Nephron (organoid): ENCODE results near the gene POLR2B.

Experiments used
- H3K27ac Mint-ChIP-seq, 3 experiments: 2 replicates each; pipeline ENCODE4 v1.8.0; 2020; ENCODE audit warnings: mixed read lengths in 3 of 3, mild to moderate bottlenecking in 2 of 3, moderate library complexity in 1 of 3
- H3K27me3 Mint-ChIP-seq: 2 replicates; pipeline ENCODE4 v1.8.0; 2021; ENCODE audit warnings: low read depth, mild to moderate bottlenecking, moderate library complexity, mixed read lengths
- H3K36me3 Mint-ChIP-seq: 2 replicates; pipeline ENCODE4 v1.8.0; 2020; ENCODE audit warnings: low read depth, mixed read lengths
- H3K4me1 Mint-ChIP-seq: 2 replicates; pipeline ENCODE4 v1.8.0; 2020; ENCODE audit warnings: mixed read lengths
- H3K4me3 Mint-ChIP-seq, 3 experiments: 2 replicates each; pipeline ENCODE4 v1.8.0; 2020; ENCODE audit warnings: mild to moderate bottlenecking in 3 of 3, mixed read lengths in 3 of 3, moderate library complexity in 2 of 3
- H3K9me3 Mint-ChIP-seq: 2 replicates; pipeline ENCODE4 v1.8.0; 2020; ENCODE audit warnings: mixed read lengths
- TF ChIP-seq, protein P1 (sequence below), 3 experiments: fragments of 200-600 bp; sonication (generic); IDR thresholded peaks; one replicate each; pipeline ENCODE4 v1.5.0; 2021; ENCODE audit warnings: antibody characterized with exemption in 3 of 3; ENCODE audit not compliant: unreplicated experiment in 3 of 3

Gene POLR2B

DNA sequence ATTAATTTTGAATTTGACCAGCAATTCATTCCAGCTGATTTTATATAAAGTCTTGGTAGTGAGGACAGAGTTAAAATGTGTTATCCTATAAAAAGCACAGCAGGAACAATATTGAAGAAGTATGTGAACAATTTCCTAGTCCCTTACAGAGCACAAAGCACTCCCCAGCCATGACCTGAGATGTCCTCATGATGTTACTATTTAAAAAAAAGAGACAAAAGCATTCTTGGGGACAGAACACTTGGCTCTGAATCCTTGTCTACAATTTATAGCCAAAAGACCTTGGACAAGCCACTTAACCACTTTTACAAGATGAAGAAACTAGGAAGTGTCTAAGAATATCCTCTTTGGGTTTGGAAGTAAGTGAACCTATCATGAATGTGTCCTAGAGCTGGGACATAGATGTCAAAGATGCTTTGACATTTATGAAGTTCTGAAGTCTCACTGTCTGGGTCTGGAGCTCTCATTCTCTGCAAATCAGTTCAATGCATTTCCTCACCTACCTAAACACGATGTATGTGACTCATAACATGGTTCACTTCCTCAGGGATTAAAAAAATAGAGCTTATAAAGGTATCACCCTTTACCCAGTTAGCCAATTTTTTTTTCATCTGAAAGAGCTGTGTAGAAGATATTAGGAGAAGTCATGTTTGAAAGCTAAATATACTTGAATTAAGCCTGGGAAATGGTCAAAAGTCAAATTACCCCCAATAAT lies 70.1 kb downstream of the POLR2B start:
- H3K9me3 Mint-ChIP-seq, result peaks cover 5% of the 10 kb centered on the region
- no peaks in the 10 kb centered on the region for H3K27me3 Mint-ChIP-seq
- H3K27ac Mint-ChIP-seq, result no peak overlapping the region
- no peak overlapping the region for H3K4me3 Mint-ChIP-seq
- TF ChIP-seq, protein P1, sequence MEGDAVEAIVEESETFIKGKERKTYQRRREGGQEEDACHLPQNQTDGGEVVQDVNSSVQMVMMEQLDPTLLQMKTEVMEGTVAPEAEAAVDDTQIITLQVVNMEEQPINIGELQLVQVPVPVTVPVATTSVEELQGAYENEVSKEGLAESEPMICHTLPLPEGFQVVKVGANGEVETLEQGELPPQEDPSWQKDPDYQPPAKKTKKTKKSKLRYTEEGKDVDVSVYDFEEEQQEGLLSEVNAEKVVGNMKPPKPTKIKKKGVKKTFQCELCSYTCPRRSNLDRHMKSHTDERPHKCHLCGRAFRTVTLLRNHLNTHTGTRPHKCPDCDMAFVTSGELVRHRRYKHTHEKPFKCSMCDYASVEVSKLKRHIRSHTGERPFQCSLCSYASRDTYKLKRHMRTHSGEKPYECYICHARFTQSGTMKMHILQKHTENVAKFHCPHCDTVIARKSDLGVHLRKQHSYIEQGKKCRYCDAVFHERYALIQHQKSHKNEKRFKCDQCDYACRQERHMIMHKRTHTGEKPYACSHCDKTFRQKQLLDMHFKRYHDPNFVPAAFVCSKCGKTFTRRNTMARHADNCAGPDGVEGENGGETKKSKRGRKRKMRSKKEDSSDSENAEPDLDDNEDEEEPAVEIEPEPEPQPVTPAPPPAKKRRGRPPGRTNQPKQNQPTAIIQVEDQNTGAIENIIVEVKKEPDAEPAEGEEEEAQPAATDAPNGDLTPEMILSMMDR (IDR thresholded peaks at IDR 0.05; ENCODE audit: unreplicated experiment in 3 of 3), result no peak
- H3K36me3 Mint-ChIP-seq, result peaks cover 21% of the 10 kb centered on the region
- peaks cover 19% of the 10 kb centered on the region for H3K4me1 Mint-ChIP-seq

DNA sequence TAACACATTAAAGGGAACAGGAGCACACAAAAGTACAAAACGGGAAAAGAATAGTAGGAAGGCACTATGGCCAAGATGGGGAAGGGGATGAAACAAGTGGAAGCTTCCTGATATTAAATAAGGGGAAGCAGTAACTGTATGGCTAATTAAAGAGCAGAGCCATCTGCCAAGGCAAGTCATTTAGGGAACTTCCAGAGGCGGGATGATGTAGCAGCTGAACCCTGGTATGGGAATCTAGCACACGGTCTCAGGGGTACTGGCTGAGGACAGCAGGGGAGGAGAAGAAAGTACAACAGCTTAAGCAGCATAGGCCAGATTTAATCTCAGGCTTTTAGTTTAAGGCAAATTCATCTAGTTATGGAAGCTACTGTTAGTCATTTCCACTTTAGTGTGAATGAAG lies 72.4 kb downstream of the POLR2B start:
- H3K4me3 Mint-ChIP-seq, result no peak overlapping the region
- peak overlapping the region in 1 of 3 experiments; percentile 3 for H3K27ac Mint-ChIP-seq
- TF ChIP-seq, protein P1 (IDR thresholded peaks at IDR 0.05; ENCODE audit: unreplicated experiment in 3 of 3), result no peak
- H3K36me3 Mint-ChIP-seq, result peaks cover 27% of the 10 kb centered on the region
- peaks cover 5% of the 10 kb centered on the region for H3K9me3 Mint-ChIP-seq
- H3K4me1 Mint-ChIP-seq, result peaks cover 11% of the 10 kb centered on the region
- H3K27me3 Mint-ChIP-seq, result peaks cover 3% of the 10 kb centered on the region

DNA sequence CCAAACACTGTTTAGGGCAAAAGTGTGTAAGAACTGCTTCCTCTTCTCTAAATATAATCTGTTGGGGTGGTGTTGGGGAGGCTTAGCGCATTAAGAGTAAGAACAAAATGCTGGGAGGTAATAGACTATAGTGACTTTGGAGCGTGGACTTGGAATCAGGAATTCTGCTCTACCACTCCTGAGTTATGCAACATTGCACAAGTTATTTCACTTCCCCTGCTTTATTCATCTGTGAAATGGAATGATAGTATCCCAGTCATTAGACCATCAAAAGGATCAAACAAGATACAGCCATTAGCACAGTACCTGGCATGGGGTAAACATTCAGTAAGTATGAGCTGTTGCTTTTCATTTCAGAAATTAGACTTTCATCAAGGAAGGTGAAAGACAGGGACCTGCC lies 72.8 kb downstream of the POLR2B start:
- H3K4me1 Mint-ChIP-seq, result peaks cover 15% of the 10 kb centered on the region
- peaks cover 26% of the 10 kb centered on the region for H3K36me3 Mint-ChIP-seq
- no peak overlapping the region for H3K4me3 Mint-ChIP-seq
- peaks cover 5% of the 10 kb centered on the region for H3K9me3 Mint-ChIP-seq
- H3K27ac Mint-ChIP-seq, result peak overlapping the region in 2 of 3 experiments; percentile 12 to 16
- H3K27me3 Mint-ChIP-seq, result peaks cover 3% of the 10 kb centered on the region
- TF ChIP-seq, protein P1 (IDR thresholded peaks at IDR 0.05; ENCODE audit: unreplicated experiment in 3 of 3), result no peak

DNA sequence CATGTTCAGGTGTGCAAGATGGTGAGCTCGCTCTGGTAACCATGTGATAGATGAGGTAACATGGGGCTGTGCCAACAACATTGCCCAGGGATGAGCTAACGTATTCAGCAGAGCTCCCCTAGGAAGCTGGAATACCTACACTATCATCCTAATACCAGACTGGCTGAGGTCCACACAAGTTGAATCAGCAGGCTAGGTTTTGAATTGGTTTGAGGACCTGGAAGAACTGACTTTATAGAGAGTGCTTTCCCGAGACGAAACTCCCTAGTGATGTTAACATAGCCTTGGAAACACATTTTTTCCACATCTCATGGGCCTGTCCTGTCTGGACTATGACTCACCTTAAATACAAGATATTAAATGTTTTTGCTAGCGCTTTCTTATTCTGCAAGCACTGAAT lies 74.8 kb downstream of the POLR2B start:
- peaks cover 10% of the 10 kb centered on the region for H3K4me1 Mint-ChIP-seq
- no peak overlapping the region for H3K27ac Mint-ChIP-seq
- no peaks in the 10 kb centered on the region for H3K9me3 Mint-ChIP-seq
- peaks cover 26% of the 10 kb centered on the region for H3K36me3 Mint-ChIP-seq
- peaks cover 3% of the 10 kb centered on the region for H3K27me3 Mint-ChIP-seq
- TF ChIP-seq, protein P1 (IDR thresholded peaks at IDR 0.05; ENCODE audit: unreplicated experiment in 3 of 3), result no peak
- H3K4me3 Mint-ChIP-seq, result no peak overlapping the region

DNA sequence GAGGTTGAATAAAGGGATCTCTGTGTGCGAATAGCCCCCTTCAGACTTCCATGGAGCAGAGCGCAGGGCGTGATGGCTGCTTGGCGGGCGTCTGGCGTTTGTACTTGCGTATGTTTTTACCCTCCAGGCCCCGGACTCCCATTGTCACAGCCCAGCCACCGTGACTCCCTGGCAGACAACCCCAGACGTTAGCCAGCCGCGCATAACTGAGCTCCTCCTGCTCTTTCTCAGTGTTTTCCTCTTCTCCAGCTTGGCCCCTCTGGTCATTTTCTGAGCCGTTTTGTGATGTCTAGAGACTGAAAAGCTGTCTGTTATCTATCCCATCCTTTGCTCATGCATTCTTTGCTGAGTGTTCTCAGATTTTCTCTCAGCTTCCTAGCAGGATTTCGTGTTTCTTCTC lies 77.2 kb downstream of the POLR2B start:
- Mint-ChIP-seq H3K4me3 (no peak overlapping the region), H3K27me3 (peaks cover 3% of the 10 kb centered on the region), H3K9me3 (no peaks in the 10 kb centered on the region), H3K4me1 (peaks cover 16% of the 10 kb centered on the region), H3K36me3 (peaks cover 28% of the 10 kb centered on the region), H3K27ac (peak overlapping the region; percentile 45 to 79 (median 55))
- TF ChIP-seq, protein P1 (IDR thresholded peaks at IDR 0.05; ENCODE audit: unreplicated experiment in 3 of 3), result no peak
